ENCODE results near the gene DPP9.
A peak's percentile ranks its signal among the peaks of the same experiment; 100 is the strongest.

DPP9 gene

GRCh38 chr19:4641132-4641531 lies 82.5 kb downstream of the DPP9 start:
- no peak overlapping the region for H3K4me3 ChIP-seq (replicated peaks; ENCODE audit: low read depth, low read length)
- TF ChIP-seq CTCF (IDR thresholded peaks at IDR 0.05; ENCODE audit: insufficient read depth, low read length, poor library complexity, severe bottlenecking) = no peak
- DNase-seq (ENCODE audit: extremely low read depth, insufficient read length) = no peak
- H3K27me3 ChIP-seq (replicated peaks; ENCODE audit: control insufficient read depth, insufficient read depth, low read length) = no peaks in the 10 kb centered on the region
- no peaks in the 10 kb centered on the region for H3K36me3 ChIP-seq (ENCODE audit: control insufficient read depth, insufficient read depth, low read length)

GRCh38 chr19:4640247-4641000 lies 83.2 kb downstream of the DPP9 start:
- TF ChIP-seq CTCF (IDR thresholded peaks at IDR 0.05; ENCODE audit: insufficient read depth, low read length, poor library complexity, severe bottlenecking) = no peak
- H3K27me3 ChIP-seq (replicated peaks; ENCODE audit: control insufficient read depth, insufficient read depth, low read length) = no peaks in the 10 kb centered on the region
- H3K36me3 ChIP-seq (ENCODE audit: control insufficient read depth, insufficient read depth, low read length) = no peaks in the 10 kb centered on the region
- peak overlapping the region; percentile 96 for H3K4me3 ChIP-seq (replicated peaks; ENCODE audit: low read depth, low read length)
- no peak for DNase-seq (ENCODE audit: extremely low read depth, insufficient read length)

- no peaks in the 10 kb centered on the region for H3K27me3 ChIP-seq (replicated peaks; ENCODE audit: control insufficient read depth, insufficient read depth, low read length)
- peak overlapping the region; percentile 96 for H3K4me3 ChIP-seq (replicated peaks; ENCODE audit: low read depth, low read length)
- TF ChIP-seq CTCF (IDR thresholded peaks at IDR 0.05; ENCODE audit: insufficient read depth, low read length, poor library complexity, severe bottlenecking) = no peak
- peak; percentile 41 for DNase-seq (ENCODE audit: extremely low read depth, insufficient read length)
- H3K36me3 ChIP-seq (ENCODE audit: control insufficient read depth, insufficient read depth, low read length) = no peaks in the 10 kb centered on the region
Observed at GRCh38 chr19:4639531-4640246, 84.0 kb downstream of the DPP9 start.

GRCh38 chr19:4638828-4639530 lies 84.7 kb downstream of the DPP9 start, which contains the start of gene TNFAIP8L1:
Gene TNFAIP8L1, plus strand, starts transcription at chr19:4639516. Its CDS starts 12,354 bp downstream, at chr19:4651870.
- H3K4me3 ChIP-seq (replicated peaks; ENCODE audit: low read depth, low read length) = peak within 1 kb of the TSS; percentile 96
- DNase-seq (ENCODE audit: extremely low read depth, insufficient read length) = peak; percentile 96
- H3K36me3 ChIP-seq (ENCODE audit: control insufficient read depth, insufficient read depth, low read length) = no peaks in the 10 kb centered on the region
- H3K27me3 ChIP-seq (replicated peaks; ENCODE audit: control insufficient read depth, insufficient read depth, low read length) = no peaks in the 10 kb centered on the region
- no peak for TF ChIP-seq CTCF (IDR thresholded peaks at IDR 0.05; ENCODE audit: insufficient read depth, low read length, poor library complexity, severe bottlenecking)

- TF ChIP-seq CTCF (IDR thresholded peaks at IDR 0.05; ENCODE audit: insufficient read depth, low read length, poor library complexity, severe bottlenecking) = no peak
- H3K27me3 ChIP-seq (replicated peaks; ENCODE audit: control insufficient read depth, insufficient read depth, low read length) = no peaks in the 10 kb centered on the region
- no peaks in the 10 kb centered on the region for H3K36me3 ChIP-seq (ENCODE audit: control insufficient read depth, insufficient read depth, low read length)
- no peak overlapping the region for H3K4me3 ChIP-seq (replicated peaks; ENCODE audit: low read depth, low read length)
- no peak for DNase-seq (ENCODE audit: extremely low read depth, insufficient read length)
Observed at GRCh38 chr19:4638317-4638716, 85.3 kb downstream of the DPP9 start.
